NCI-H2029 treated with DMSO at 0.1 percent for 48 hours (cell line): ENCODE measurements around the gene AGRP.

ENCODE experiments used
- DNase-seq: peaks from one replicate; lab custom pipeline; 2025; lab: John Stamatoyannopoulos, UW

The AGRP gene

DNA sequence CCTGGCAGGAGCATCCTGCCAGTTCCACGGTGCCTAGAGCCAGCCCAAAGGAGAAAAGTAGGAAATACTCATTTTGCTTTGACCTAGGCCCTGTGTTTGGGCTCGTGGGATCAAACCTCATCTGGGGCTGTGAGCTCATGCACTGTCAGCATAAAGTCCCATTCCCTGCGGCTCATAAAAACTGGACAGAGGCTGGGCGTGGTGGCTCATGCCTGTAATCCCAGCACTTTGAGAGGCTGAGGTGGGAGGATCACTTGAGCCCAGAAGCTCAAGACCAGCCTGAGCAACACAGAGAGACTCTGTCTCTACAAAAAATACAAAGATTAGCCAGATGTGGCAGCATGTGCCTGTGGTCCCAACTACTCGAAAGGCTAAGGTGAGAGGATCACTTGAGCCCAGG, 20.3 kb downstream of the AGRP start:
- DNase-seq: no peak

DNA sequence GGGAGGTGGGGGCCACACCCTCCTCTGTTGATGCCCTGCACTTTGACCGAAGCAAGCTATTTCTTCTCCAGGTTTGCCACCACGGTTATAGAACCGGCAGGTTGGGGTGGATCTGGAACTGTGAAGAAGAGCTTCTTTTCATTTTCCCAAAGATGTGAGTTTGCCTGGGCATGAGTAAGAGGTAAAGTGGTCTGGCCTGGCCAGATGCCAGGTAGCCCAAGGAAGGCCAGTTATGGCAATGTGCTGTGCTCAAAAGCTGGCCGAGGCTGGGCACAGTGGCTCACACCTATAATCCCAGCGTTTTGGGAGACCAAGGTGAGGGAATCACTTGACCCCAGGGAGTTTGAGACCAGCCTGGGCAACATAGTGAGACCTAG, 21.1 kb downstream of the AGRP start:
- no peak for DNase-seq

DNA sequence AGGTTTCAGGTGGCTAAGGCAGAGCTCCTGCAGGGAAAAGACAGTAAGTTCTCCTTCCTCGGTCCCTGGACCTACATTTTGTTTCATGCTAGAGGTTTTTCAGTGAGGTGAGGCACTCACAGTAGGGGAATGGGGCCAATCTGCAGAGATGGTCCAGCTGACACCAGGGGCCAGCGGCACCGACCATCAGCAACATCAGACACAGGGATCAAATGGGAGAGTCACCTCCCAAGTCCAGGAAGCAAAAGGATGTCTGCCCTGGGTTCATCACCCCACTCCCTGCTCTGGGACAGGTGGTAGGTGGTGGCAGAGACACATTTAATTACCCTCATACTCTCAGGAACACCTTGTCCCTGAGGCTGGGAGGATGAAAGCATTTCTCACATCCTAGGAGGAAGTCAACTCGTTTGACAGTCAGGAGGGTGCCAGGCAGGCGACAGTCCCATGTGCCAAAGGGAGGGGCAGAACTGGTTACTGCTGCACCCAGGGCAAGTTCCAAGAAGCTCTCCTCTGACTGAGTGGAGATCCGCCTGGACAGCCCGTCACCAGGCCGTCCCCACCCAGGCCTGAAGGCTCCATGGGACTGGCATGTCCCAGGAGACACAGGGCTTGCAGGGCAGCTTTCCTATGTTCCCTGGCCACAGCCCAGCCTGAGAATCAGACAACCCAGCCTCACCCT, 21.6 kb downstream of the AGRP start:
- no peak for DNase-seq

DNA sequence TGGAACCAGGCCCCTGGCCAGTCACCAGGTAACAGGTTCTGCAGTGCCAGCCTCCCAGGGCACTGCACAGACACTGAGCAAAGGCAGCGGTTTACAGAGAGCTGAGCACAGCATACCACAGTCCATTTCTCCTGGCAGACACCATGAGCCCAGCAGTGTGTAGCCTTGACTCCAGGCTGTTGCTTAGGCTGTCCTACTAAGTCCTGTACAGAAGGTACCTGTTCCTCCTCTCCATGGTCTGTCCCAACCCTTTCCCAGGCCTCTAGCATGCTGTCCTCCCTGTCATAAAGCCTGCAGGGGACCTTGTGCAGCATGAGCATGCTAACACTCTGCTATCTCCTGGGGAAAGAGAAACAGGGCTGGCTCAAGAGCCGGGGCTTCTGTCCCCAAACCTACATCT, 22.4 kb downstream of the AGRP start:
- DNase-seq: no peak

GRCh38 chr16:67460168-67460567, 23.2 kb downstream of the AGRP start:
- no peak for DNase-seq

DNA sequence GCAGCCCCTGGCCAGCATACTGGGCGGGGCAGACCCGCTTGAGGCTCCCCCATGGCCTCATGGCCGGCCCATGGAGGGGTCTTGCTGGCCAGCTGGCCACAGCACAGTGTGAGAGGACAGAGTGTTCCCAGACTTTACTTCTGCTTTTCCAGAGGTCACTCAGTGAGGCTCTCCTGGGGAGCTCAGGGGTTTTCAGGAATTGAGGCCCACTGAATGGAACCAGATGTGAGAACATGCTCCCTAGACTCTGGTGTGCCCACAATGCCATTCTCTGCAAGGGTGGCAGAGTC, 23.5 kb downstream of the AGRP start:
- no peak for DNase-seq

- DNase-seq: peak; percentile 7
Measured at GRCh38 chr16:67459066-67459860, 24.1 kb downstream of the AGRP start.

DNA sequence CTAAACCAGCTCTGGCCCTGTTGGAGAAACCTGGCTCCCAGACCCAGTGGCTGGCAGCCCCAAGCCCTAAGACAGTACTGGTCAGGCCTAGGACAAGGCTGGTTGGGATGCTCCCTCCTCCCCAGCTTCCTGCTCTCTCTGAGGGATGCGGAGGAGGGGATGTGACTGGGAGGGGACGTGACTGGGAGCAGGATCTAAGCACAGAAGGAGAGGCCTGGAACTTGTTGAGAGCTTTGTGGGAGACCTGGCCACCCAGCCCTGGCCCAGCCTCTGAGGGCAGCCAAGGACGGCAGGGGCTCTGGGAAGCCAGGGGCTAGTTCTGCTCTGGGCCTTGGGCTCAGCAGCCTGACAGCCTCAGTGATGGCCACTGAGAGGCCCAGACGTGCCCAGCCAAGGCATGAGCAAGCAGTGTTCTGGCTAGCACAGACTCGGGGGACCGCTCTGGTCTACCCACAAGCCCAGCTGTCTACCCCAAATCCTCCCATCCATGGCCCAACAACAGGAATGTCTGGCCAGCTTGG, 25.2 kb downstream of the AGRP start:
- DNase-seq: no peak

GRCh38 chr16:67457611-67458010, 25.7 kb downstream of the AGRP start:
- no peak for DNase-seq

GRCh38 chr16:67456391-67457081, 26.8 kb downstream of the AGRP start:
- peak; percentile 22 for DNase-seq

DNA sequence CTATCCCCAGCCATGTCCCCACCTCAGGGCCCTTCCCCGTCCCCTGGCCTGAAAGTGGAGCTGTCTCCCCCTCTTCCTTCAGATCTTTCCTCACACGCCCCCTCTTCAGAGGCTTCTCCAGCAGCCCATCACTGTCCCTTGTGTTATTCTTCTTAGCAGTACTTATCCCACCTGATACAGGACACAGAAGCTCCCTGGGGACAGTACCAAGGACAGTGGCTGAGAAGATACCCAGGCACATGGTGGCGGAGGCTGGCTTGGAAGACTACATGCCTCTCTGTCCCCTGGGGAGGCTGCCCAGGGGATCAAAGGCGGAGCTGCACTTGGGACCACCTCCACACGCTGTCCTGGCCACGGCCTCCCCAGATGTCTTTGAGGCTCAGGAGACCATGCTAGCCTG, 28.5 kb downstream of the AGRP start:
- no peak for DNase-seq

DNA sequence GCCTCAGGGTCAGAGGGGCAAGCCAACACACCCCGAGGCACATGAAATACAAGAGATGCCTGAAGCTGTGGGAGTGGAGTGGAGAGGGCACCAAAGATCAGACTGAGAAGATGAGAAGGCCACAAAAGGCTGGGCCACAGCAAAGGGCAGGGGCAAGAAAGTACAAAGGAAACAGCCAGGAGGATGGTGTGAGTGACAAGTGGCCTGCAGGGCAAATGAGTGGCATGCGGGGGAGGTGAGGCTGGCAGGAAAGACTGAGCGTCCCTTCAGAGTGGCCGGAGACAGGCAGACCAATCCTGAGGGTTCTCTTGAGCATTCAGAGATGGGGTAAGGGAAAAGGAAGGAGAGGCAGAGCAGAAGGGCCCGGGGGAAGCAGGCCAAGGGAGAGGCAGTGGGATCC, 29.2 kb downstream of the AGRP start:
- DNase-seq: no peak

- DNase-seq: peak; percentile 14
Measured at GRCh38 chr16:67451704-67452435, 31.5 kb downstream of the AGRP start.

GRCh38 chr16:67451061-67451703, 32.2 kb downstream of the AGRP start:
- no peak for DNase-seq

- no peak for DNase-seq
Measured at GRCh38 chr16:67449739-67450138, 33.6 kb downstream of the AGRP start.

DNA sequence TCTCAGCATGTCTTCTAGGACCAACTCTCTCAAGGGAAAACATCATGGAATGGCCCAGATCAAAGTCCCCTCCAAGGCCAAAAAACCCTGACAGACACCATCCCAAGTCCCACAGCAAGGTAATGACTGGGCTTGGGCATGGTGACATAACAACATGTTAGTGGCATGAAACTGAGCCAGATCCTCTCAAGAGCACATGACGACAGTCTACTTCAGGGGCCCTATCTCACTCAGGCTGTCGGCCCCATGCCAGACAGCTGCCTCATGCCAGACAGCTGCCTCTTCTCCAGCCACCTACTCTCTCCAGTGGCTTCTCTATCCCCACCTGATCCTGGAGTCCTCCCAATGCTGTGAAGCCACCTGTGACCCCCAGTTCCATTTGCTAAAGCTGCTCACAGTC, 34.0 kb downstream of the AGRP start:
- DNase-seq: peak; percentile 76

- no peak for DNase-seq
Measured at GRCh38 chr16:67448580-67448979, 34.8 kb downstream of the AGRP start.

GRCh38 chr16:67447508-67448076, 35.8 kb downstream of the AGRP start:
- DNase-seq: no peak

GRCh38 chr16:67446968-67447507, 36.3 kb downstream of the AGRP start:
- DNase-seq: no peak

- no peak for DNase-seq
Measured at GRCh38 chr16:67445913-67446907, 37.1 kb downstream of the AGRP start.
